Iris pigment epithelial cell (primary cell): ENCODE measurements around the gene NAGPA.
"Not testable (repeated sequence)": the region's sequence is repeated elsewhere in the genome, so short reads cannot be mapped to it uniquely, and the experiment has no call there.

Experiments used
- DNase-seq: peaks from one replicate; pipeline ENCODE4 v3.0.0-alpha.2; 2011; ENCODE audit warnings: low read depth

Gene NAGPA

GRCh38 chr16:5060073-5060641 lies 26.4 kb upstream of the NAGPA start:
- no peak for DNase-seq

- no peak for DNase-seq
These were observed 25.8 kb upstream of the NAGPA start for GRCh38 chr16:5059386-5060072.

- no peak for DNase-seq
These were observed 24.7 kb upstream of the NAGPA start for GRCh38 chr16:5058476-5058875.

DNA sequence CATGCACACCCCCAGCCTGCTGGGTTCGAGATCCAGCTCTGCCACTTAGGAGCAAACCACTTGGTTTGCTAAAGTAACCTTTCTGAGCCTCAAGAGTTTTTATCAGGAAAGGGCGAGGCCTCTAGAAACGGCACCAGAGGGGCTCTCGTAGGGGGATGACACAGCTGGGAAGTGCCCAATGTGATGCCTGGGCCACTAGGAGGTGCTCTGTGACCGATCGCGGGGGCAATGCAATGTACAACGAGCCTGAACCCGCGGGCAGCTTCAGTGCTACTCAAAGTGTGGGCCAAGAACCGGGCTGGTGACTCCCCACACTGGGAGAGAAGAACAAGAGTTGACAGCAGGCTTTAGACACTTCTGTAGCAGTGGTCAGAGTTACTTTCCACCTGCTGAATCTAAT lies 22.6 kb upstream of the NAGPA start:
- DNase-seq = no peak

- DNase-seq = no peak
These were observed 21.4 kb upstream of the NAGPA start for GRCh38 chr16:5054876-5055865.

GRCh38 chr16:5046914-5047313 lies 13.2 kb upstream of the NAGPA start:
- no peak for DNase-seq

DNA sequence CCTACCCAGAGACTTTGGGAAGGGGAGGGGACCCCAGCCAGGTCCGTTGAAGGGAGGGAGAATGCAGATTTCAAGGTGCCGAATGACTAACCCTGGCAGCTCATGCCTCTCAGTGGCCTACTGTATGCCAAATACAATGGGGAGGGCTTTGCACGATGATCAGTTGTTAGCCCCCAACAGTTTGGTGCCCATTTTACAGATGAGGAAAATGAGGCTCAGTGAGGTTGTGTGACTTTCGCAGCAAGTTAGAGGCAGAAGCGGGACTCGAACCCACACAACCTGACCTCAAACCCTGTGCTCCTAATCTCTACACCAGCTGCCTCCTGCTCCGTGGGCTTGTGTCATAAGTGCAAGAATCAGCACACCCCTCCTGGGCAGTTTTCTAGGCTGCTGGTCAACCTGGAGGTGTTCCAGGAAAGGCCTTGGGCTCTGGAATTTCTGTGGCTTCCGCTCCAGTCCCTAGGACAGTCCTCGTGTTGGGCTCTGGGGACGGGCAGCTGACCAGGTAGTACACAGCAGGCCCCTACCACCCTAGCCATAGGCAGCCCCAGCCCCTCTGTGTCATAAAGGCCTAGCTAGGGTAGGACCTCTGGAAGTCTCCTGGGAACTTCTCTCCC lies 11.9 kb upstream of the NAGPA start:
- no peak for DNase-seq

GRCh38 chr16:5044581-5044980 lies 10.8 kb upstream of the NAGPA start:
- DNase-seq = not testable (repeated sequence)

DNA sequence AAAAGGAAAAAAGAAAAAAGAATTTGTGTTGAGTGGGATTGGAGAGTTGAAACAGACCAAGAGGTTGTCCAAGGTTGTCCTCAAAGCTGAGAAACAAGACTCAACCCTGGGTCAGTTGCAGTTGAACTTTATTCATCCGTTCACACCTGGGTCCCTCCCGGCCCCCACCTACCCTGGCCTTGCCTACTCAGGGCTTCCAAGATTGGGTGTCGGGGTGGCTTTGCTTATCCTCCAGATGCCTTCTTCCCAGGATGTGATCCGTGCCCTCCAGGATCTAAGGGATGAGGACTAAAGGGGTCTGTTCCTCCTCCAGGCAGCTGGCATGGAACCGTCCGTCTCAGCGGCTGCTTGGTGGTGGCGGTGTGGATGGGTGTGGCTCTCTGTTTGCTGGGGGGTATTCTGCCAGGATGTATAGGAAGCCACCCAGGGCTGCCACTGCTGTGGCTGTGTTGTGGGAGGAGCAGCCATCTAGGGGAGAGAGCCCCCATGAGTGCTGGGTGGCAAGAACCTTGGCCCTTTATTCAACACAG lies 10.3 kb upstream of the NAGPA start:
- no peak for DNase-seq

GRCh38 chr16:5042574-5043171 lies 8.9 kb upstream of the NAGPA start:
- DNase-seq = peak; percentile 46

GRCh38 chr16:5041600-5042133 lies 7.9 kb upstream of the NAGPA start:
- DNase-seq = peak; percentile 81

DNA sequence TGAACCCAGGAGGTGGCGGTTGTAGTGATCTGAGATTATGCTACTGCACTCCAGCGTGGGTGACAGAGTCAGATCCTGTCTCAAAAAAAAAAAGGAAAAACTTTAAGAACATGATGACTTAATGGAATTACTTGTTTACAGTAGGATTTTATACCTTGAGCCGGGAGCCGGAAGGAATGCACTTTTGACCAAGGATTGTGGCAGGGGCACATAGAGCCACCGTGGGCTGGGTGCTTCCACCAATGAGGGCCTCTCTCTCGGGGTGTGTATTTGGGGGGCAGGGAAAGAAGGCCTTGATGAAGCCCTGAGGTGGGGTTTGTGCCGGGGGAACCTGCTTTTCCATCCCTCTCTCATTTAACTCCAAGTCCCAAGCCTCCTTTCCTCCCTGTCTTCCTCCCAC lies 6.7 kb upstream of the NAGPA start:
- no peak for DNase-seq

GRCh38 chr16:5036228-5037156 lies 2.8 kb upstream of the NAGPA start:
- DNase-seq = no peak

GRCh38 chr16:5035909-5036227 lies 2.1 kb upstream of the NAGPA start:
- no peak for DNase-seq

GRCh38 chr16:5034167-5034523 lies 410 bp upstream of the NAGPA start:
- no peak for DNase-seq

- no peak for DNase-seq
These were observed 977 bp downstream of the NAGPA start for GRCh38 chr16:5032748-5033167.

GRCh38 chr16:5031601-5032000 lies 2.1 kb downstream of the NAGPA start:
- DNase-seq = no peak

DNA sequence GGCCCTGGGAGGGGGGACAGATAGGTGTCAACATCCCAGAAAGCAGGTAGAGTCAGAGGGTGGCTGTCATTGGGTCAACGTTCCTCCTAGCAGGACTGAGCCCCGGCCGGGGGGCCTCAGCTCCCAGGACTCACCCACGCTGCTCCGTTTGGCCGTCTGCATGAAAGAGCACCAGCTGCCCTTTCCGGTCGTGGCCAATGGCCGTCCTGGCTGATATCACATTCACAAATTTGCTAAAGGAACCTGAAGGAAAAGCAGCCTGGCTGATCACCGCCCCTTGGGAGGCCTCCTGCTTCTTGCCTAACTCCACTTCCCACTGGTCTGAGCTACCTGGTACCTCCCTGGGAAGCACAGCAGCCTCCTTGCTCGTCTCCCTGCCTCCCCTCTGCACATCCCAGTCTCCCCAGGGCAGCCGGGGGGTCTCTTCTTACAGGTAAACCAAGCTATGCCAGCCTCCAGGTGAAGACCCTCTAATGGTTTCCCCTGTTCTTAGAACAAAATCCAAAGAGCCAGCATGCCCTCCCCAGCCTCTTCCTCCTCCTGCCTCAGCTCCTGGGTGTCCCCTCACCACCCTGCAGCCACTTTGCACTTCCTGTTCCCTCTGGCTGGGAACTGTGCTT lies 3.4 kb downstream of the NAGPA start:
- DNase-seq = no peak

GRCh38 chr16:5028950-5029475 lies 4.7 kb downstream of the NAGPA start:
- no peak for DNase-seq
